Mucosa of rectum (tissue), 2 donors: Measurements from ENCODE around the gene U2SURP.
A peak's percentile ranks its signal among the peaks of the same experiment; 100 is the strongest.

ENCODE experiments used
- H3K27ac ChIP-seq, 2 donors: one replicate each; pipeline ENCODE4 v1.7.0; 2013; ENCODE audit warnings: inconsistent platforms in 2 of 2, low read depth in 2 of 2, low read length in 2 of 2
- H3K27me3 ChIP-seq, 2 donors: one replicate each; pipeline ENCODE4 v1.7.0; 2013; ENCODE audit warnings: low read length in 2 of 2; ENCODE audit not compliant: control insufficient read depth in 2 of 2, insufficient read depth in 2 of 2
- H3K36me3 ChIP-seq, 2 donors: one replicate each; pipeline ENCODE4 v1.7.0; 2013; ENCODE audit warnings: low read length in 2 of 2; ENCODE audit not compliant: control insufficient read depth in 2 of 2, insufficient read depth in 2 of 2
- H3K4me1 ChIP-seq, 2 donors: one replicate each; pipeline ENCODE4 v1.7.0; 2013; ENCODE audit warnings: low read length in 2 of 2, mild to moderate bottlenecking in 1 of 2; ENCODE audit not compliant: control insufficient read depth in 2 of 2, insufficient read depth in 2 of 2
- H3K4me3 ChIP-seq, 2 donors: one replicate each; pipeline ENCODE4 v1.7.0; 2013; ENCODE audit warnings: low read length in 2 of 2
- H3K9ac ChIP-seq, 2 donors: one replicate each; pipeline ENCODE4 v1.7.0; 2013; ENCODE audit warnings: low read length in 2 of 2, low read depth in 1 of 2, mild to moderate bottlenecking in 1 of 2
- H3K9me3 ChIP-seq, 2 donors: one replicate each; pipeline ENCODE4 v1.7.0; 2013; ENCODE audit warnings: low read length in 2 of 2; ENCODE audit not compliant: control insufficient read depth in 2 of 2
- donor health status: healthy.
- donor health status: Normal muscosa, but diverticular disease.

U2SURP gene

DNA sequence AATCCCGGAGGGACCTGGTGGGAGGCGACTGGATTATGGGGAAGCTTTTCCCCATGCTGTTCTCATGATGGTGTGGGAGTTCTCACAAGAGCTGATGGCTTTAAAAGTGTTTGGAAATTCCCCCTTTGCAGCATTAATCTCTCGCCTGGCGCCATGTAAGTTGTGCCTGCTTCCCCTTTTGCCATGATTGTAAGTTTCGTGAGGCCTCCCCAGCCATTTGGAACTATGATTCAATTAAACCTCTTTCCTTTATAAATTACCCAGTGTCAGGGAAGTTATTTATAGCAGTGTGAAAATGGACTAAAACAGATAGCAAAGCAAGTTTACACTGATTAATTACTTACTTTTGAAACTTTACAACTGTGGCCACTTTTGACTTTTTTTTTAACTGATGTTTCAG lies 10.6 kb upstream of the U2SURP start:
- Histone ChIP-seq H3K27ac (no peak overlapping the region), H3K4me3 (no peak overlapping the region), H3K4me1 (no peaks in the 10 kb centered on the region), H3K27me3 (no peaks in the 10 kb centered on the region), H3K36me3 (no peaks in the 10 kb centered on the region), H3K9me3 (no peaks in the 10 kb centered on the region), H3K9ac (no peak overlapping the region)

DNA sequence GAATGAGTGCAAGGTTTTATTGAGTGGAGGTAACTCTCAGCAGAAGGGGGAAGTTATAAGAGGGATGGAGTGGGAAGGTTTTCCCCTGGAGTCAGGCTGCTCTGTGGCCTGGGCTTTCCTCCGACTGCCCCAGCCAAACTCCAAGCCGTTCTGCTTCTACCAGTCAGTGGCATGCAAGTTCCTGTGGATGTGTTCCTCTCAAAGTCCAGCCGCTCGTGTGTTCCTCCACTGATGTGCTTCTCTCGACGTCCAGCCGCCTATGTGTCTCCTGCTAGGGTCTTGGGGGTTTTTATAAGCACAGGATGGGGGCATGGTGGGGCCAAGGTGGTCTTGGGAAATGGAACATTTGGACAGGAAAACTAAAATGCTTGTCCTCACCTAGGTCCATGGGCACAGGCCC lies 9.0 kb upstream of the U2SURP start:
- Histone ChIP-seq H3K36me3 (no peaks in the 10 kb centered on the region), H3K9ac (no peak overlapping the region), H3K9me3 (no peaks in the 10 kb centered on the region), H3K4me1 (no peaks in the 10 kb centered on the region), H3K4me3 (no peak overlapping the region), H3K27me3 (no peaks in the 10 kb centered on the region), H3K27ac (no peak overlapping the region)

DNA sequence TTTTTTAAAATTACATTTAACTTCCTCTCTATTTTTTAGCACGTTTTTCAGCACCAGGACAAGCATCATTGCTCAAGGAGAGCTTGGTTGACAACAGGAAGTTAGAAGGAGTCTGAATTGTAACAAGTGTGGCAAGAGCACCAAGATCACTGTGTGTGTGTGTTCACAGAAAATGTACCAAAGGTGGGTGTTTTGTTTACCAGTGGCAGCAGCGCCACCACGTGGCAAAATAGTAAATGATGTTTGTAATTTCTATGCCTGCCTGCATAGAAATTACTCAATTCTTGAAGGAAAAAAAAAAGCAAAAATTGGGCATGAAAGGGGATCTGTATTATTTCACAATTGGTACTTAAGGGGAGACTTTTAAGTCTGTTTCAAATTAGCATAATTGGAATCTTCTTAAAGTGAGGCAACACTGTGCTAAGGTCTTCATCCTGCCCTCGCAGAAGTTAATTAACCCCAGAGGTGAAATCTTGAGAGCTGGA lies 7.4 kb upstream of the U2SURP start:
- Histone ChIP-seq H3K27ac (no peak overlapping the region), H3K36me3 (no peaks in the 10 kb centered on the region), H3K9ac (no peak overlapping the region), H3K4me3 (no peak overlapping the region), H3K4me1 (no peaks in the 10 kb centered on the region), H3K9me3 (no peaks in the 10 kb centered on the region), H3K27me3 (no peaks in the 10 kb centered on the region)

DNA sequence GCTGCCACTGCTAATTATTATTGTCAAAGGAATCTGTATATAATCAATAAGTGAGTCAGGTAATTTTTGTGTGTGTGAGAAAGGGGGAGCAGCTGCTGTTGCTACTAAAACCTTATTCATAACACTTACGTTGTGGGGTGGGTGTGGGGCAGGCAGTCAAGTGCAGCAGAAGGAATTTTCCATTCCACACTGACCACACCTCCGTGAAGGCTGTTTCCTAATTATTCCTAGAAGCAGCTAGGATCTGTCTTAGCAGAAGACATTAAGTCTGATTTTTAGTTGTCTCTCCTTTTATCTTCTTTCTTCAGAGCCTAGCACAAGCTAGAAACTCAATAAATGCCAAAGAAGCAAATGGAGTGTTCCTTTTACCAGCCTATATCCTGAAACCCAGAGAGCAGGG lies 4.0 kb upstream of the U2SURP start:
- Histone ChIP-seq H3K27ac (no peak overlapping the region), H3K9ac (no peak overlapping the region), H3K9me3 (no peaks in the 10 kb centered on the region), H3K36me3 (no peaks in the 10 kb centered on the region), H3K4me1 (peaks cover 4 to 8% of the 10 kb centered on the region in 2 donors), H3K4me3 (no peak overlapping the region), H3K27me3 (no peaks in the 10 kb centered on the region)

DNA sequence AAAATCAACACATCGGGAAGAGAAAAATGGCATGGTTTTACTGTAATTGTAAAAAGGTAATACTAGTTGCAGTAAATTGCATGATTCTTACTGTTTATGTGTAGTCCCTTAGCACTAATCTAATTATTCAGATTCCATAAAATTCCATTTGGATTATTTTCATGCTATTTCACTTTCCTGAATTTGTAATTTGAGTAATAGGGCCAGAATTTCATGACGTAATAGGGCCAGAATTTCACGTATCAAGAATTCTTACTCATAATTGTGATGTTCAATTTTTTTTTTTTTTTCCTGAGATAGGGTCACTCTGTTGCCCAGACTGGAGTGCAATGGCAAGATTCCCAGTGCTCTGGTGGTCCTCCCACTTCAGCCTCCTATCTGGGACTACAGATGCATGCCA lies 2.9 kb upstream of the U2SURP start:
- Histone ChIP-seq H3K9me3 (no peaks in the 10 kb centered on the region), H3K9ac (no peak overlapping the region), H3K27ac (no peak overlapping the region), H3K4me3 (no peak overlapping the region), H3K27me3 (no peaks in the 10 kb centered on the region), H3K4me1 (peaks cover 4 to 15% of the 10 kb centered on the region in 2 donors), H3K36me3 (no peaks in the 10 kb centered on the region)

DNA sequence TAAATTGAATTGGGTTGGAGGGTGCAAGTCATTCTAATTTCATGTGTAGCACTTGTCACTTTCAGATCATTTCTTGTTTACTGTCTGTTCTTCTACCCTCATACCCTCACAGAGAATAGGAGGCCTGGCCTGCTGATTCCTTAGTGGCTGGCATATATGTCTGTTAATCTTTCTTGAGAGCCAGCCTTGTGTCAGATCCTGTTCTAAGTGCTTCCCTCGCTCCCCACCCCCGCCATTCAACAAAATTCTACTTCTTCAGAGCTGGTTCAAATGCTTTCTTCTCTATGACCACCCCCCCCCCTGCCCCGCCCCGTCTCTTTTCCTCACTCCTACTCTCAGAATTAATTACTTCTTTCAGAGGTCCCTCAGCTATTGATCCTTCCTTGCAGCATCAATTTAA lies 1.5 kb upstream of the U2SURP start:
- peak overlapping the region in 1 of 2 donors; percentile 94 for H3K4me3 ChIP-seq
- H3K27ac ChIP-seq = no peak overlapping the region
- H3K9ac ChIP-seq = no peak overlapping the region
- no peaks in the 10 kb centered on the region for H3K36me3 ChIP-seq
- H3K4me1 ChIP-seq = peaks cover 4 to 15% of the 10 kb centered on the region in 2 donors
- H3K9me3 ChIP-seq = no peaks in the 10 kb centered on the region
- H3K27me3 ChIP-seq = no peaks in the 10 kb centered on the region

DNA sequence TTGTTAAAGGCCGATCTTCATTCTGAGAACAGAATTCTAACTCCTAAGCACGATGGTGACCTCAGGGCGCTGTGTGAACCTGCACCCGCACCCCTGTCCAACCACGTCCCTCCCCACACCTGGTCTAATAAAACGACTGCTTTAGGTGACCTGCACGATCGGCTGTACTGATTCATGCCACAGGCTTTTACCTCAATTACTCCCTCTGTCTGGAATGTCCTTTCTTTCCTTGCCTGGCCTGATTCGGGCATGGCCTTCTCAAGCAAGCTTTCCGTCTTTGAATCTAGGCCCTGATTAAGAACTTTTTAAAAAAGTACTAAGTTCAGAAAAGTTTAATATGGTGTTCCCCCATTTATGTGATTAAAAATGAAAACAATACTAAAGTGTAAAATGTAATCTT lies 842 bp upstream of the U2SURP start:
- H3K27ac ChIP-seq = peak overlapping the region; percentile 80 to 92
- H3K9me3 ChIP-seq = no peaks in the 10 kb centered on the region
- no peaks in the 10 kb centered on the region for H3K27me3 ChIP-seq
- peaks cover 4 to 15% of the 10 kb centered on the region in 2 donors for H3K4me1 ChIP-seq
- H3K4me3 ChIP-seq = peak overlapping the region; percentile 78 to 94
- H3K36me3 ChIP-seq = no peaks in the 10 kb centered on the region
- H3K9ac ChIP-seq = peak overlapping the region; percentile 90 to 97

DNA sequence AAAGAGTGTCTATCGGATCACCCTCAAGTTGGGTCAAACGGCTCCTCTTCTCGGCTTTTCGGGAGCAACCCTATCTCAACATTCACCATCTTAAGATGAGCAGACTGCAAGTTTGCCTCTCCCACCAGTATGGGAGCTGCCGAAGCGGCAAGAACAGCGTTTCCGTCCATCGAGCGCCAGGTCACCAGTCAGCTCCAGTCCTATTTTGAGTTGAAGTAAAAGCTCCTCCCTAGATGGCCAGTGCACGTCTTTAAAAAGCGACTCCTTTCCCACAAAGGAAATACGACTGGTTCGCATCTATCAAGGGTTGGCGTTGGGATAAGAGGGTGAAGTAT lies 369 bp upstream of the U2SURP start:
- H3K27ac ChIP-seq = peak overlapping the region; percentile 80 to 92
- H3K27me3 ChIP-seq = no peaks in the 10 kb centered on the region
- peak overlapping the region; percentile 78 to 94 for H3K4me3 ChIP-seq
- H3K9me3 ChIP-seq = no peaks in the 10 kb centered on the region
- peaks cover 4 to 15% of the 10 kb centered on the region in 2 donors for H3K4me1 ChIP-seq
- H3K36me3 ChIP-seq = no peaks in the 10 kb centered on the region
- H3K9ac ChIP-seq = peak overlapping the region; percentile 90 to 97

DNA sequence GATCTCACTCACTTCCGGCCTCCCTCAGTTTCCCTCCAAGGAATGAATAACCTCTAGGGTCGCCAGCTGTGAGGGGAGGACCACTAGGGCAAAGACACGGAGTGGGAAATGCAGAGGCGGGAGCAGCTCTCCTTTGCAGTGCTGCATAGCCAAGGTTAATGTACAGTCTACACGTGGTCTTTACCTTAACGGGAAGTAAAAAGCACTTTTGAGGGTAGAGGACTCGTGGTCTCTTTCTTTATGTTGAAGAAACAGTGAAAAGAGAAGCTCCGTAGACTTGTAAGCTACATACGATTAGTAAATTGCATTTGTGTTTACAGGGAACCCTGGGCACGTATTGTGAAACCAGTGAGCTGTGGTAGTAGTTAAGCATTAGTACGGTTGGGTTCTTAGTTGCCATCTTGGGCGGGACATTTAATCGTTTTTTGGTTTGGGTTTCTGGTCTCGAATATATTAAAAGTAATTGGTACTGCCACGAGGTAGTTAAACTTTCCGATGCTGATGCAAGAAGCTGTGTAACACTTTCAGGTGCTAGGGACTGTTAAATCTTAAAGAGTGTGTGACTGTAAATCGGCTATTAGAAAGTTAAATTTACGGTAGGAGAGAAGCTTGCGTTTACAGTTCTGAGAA lies 828 bp downstream of the U2SURP start:
- H3K4me1 ChIP-seq = peaks cover 4 to 15% of the 10 kb centered on the region in 2 donors
- no peaks in the 10 kb centered on the region for H3K27me3 ChIP-seq
- H3K27ac ChIP-seq = peak overlapping the region; percentile 80 to 92

DNA sequence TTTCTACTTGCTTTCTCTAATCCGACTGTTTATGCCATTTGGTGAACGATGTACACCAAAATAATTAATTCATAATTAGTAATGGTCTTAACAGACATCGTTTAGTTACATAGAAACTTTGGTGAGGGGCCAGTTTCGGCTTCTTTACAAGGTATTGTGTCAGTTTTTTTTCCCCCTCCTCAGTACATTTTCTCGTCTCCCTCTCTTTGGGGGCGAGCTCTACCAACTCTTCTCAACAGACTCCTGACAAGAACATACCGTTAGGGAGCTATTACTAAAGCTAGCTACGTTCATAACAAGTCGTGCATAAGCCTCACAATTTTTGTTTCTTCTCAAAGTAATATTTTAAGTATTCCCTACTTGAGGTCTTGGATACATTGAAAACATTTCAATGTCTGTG lies 1.4 kb downstream of the U2SURP start:
- no peak overlapping the region for H3K27ac ChIP-seq

More for the DNA sequence above, 828 bp downstream of the U2SURP start:
- no peaks in the 10 kb centered on the region for H3K9me3 ChIP-seq
- no peaks in the 10 kb centered on the region for H3K36me3 ChIP-seq
- peak overlapping the region; percentile 78 to 94 for H3K4me3 ChIP-seq
- peak overlapping the region; percentile 90 to 97 for H3K9ac ChIP-seq

More for the DNA sequence above, 1.4 kb downstream of the U2SURP start:
- Histone ChIP-seq H3K4me3 (peak overlapping the region; percentile 78 to 94), H3K27me3 (no peaks in the 10 kb centered on the region), H3K36me3 (no peaks in the 10 kb centered on the region), H3K4me1 (peaks cover 4 to 15% of the 10 kb centered on the region in 2 donors), H3K9ac (peak overlapping the region; percentile 90 to 97), H3K9me3 (no peaks in the 10 kb centered on the region)
